GM21390 (cell line): Measurements from ENCODE around the gene SHANK1.
"Not testable (repeated sequence)": the region's sequence is repeated elsewhere in the genome, so short reads cannot be mapped to it uniquely, and the experiment has no call there.

Experiments
- ATAC-seq: cut with Tn5 transposase; IDR thresholded peaks from one replicate; pipeline ENCODE4 v1.9.1; 2021; ENCODE audit not compliant: unreplicated experiment

Gene SHANK1

GRCh38 chr19:50639121-50640112 lies 80.2 kb downstream of the SHANK1 start, which contains the start of gene SYT3:
Gene SYT3, minus strand, starts transcription at chr19:50639881. Its CDS starts 2,470 bp downstream, at chr19:50637411.
- no peak for ATAC-seq

- no peak for ATAC-seq
Observed at GRCh38 chr19:50638600-50638999, 81.0 kb downstream of the SHANK1 start.

DNA sequence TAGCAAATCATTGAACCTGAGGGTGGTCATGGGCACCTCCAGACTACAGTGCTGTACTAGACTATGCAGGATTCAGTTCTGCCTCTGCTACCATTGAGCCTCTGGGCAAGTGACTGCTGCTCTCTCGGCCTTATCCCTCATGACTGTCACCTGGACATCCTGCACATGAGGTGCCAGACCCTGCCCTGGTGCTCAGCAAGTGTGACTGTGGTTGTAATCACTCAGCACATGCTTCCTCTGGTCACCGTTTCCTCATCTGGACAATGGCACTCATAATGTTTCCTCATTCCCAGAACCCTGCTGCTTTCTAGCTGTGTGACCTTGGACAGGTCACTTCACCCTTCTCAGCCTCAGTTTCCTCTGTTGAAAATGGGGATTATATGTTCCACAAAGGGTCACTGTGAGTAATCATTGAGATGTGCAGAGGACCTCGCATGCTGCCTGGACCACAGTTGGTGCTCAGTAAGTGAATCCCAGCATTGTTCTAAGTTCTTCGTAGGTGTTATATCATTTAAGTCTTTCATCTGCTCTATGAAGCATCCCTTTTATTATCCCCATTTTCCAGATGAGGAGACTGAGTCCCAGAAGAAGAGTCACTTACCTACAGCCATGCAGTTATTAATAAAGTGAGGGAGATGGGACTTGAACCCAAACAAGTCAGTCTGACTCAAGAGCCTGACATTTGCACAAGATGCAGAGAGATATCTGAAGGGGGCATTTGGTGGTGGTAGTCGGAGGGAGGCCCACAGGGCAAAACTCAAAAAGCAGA lies 83.1 kb downstream of the SHANK1 start:
- no peak for ATAC-seq

DNA sequence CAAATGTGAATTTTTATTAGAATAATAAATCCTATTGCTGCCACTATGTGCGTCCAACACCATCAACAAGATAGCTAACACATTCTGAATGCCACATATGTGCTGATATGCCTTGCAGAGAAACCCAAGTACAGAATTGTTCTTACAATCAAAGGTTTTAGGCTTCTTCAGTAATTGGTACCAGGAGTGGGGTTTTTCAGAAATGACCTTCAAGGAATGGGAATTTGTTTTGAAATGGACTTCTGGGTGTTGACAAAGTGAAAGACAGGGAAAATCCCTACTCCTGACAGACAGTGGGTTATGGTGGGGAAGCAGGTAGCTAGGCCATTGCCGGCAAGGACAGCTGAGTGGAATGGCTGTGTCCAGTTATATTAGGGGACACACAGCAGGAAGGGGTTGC lies 85.6 kb downstream of the SHANK1 start:
- ATAC-seq = no peak

DNA sequence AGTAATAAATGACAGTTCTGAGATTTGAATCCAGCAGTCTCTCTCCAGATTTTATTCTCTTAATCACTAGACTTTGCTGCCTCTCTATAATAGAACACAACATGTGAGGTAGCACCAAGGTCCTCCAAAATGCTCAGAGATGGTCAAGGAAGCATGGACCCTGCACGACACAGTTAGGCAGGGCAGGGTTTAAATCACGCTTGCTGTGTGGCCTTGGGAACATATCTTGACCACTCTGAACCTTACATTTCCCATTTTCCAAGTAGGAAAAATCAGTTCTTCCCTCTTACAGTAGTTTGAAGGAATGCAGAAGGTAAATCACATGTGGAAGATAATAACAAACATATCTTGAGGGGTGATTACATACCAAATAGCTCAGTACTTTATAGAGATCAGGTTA lies 86.2 kb downstream of the SHANK1 start:
- ATAC-seq = no peak

DNA sequence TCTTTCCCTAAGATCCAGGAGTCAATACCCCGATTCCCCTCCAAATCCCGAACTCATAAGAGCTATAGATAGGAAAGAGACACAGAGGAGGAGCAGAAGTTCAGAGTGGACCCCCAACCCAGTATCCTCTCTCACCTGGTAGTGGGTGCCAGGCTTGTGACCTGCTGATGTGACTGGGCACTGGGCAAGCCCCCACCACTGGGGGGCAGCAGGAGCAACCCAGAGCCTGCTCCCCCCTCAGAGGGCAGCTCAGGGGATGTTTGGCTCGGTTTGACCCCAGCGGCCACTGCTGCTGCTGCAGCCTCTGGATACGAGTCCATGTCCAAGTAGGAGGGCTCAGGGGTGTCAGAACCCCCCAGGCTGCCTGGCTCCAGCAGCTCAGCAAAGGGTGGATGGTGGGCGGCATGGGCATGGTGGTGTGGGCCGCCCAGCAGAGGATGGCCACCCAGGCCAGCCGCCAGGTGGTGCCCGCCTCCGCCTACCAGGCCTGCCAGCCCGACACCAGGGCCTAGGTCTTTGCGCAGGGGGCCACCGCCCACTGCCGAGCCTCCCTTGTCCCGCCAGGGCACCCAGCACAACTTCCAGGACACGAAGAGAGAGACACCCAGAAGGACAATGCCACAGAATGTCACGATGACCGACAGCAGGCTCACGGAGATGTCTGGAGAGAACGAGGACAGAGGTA lies 87.3 kb downstream of the SHANK1 start:
- ATAC-seq = no peak

GRCh38 chr19:50629801-50630200 lies 89.8 kb downstream of the SHANK1 start:
- no peak for ATAC-seq

GRCh38 chr19:50629194-50629593 lies 90.4 kb downstream of the SHANK1 start:
- ATAC-seq = no peak

DNA sequence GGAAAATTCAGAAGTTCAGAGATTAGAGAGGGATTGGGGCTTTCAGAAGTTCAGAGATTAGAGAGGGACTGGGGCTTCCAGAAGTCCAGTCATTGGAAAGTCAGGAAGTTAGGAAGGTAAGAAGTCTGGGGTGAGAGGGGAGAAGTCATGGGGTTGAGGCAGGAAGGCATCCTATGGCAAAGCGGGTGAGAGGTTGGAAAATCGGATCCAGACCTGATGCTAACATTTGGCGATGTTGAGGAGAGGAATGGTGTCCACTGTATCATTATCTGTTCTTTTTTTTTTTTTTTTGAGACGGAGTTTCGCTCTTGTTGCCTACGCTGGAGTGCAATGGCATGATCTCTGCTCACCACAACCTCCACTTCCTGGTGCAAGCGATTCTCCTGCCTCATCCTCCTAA lies 91.1 kb downstream of the SHANK1 start:
- no peak for ATAC-seq

DNA sequence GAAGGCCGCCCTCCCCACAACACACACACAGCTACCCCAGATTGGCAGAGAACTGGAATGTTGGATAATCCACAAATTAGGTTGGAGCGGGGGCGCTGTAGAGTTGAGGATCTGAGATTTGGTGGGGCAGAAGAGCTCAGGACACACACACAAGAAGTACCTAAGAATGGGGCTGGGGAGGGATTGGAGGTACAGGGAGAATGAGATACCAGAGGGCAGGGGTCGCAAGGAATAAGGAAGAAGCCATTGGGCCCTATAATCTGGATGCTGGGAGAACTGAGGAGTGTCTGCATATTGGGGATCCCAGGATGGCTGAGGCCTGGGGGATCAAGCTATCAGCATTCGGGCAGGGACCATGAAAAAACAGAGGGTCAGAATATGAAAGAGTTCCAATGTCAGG lies 91.5 kb downstream of the SHANK1 start:
- no peak for ATAC-seq

GRCh38 chr19:50626795-50627194 lies 92.8 kb downstream of the SHANK1 start:
- no peak for ATAC-seq

GRCh38 chr19:50626011-50626410 lies 93.6 kb downstream of the SHANK1 start:
- no peak for ATAC-seq

DNA sequence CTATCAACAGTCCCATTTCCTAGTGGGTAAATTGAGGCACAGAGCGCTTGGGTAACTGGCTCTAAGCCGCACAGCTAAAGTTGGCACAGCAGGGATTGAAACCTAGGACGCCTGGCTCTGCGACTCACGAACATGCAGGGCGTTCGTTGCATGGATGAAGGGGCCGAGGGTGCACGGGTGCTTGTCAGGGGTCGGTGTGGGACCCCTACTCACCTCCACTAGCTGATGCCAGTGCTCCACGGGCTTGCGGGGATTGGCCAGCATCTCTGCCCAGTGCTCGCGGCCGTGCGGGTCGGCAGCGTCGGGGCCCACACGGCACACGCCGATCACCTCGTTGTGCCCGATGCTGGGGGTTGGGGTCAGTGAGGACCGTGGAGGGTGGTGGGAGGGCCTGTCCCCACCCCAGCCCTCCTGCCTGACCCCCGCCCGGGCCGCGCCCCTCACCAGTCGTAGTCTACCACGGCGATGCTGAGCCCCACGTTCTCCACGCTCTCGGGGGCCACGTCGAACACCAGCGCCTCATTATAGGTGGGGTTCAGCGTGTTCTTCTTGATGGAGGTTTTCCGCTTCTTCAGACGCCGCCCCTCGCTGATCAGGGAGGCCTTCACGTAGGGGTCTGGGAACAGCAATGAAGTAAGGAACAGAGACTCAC lies 94.5 kb downstream of the SHANK1 start:
- ATAC-seq = no peak

- not testable (repeated sequence) for ATAC-seq
Observed at GRCh38 chr19:50620394-50620906, 99.2 kb downstream of the SHANK1 start.

GRCh38 chr19:50619184-50619583 lies 100.4 kb downstream of the SHANK1 start:
- not testable (repeated sequence) for ATAC-seq

DNA sequence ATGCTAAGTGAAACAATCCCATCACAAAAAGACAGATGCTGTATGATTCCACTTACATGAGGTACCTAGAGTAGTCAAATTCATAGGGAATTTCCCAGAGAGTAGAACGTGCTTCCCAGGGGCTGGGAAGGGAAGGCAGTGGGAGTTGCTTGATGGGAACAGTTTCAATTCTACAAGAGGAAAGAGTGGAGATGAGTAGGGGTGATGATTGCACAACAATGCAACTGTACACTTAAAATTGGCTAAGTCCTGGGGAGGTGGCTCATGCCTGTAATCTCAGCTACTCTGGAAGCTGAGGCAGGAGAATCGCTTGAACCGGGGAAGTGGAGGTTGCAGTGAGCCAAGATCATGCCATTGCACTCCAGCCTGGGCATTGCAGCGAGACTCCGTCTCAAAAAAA lies 101.2 kb downstream of the SHANK1 start:
- not testable (repeated sequence) for ATAC-seq

DNA sequence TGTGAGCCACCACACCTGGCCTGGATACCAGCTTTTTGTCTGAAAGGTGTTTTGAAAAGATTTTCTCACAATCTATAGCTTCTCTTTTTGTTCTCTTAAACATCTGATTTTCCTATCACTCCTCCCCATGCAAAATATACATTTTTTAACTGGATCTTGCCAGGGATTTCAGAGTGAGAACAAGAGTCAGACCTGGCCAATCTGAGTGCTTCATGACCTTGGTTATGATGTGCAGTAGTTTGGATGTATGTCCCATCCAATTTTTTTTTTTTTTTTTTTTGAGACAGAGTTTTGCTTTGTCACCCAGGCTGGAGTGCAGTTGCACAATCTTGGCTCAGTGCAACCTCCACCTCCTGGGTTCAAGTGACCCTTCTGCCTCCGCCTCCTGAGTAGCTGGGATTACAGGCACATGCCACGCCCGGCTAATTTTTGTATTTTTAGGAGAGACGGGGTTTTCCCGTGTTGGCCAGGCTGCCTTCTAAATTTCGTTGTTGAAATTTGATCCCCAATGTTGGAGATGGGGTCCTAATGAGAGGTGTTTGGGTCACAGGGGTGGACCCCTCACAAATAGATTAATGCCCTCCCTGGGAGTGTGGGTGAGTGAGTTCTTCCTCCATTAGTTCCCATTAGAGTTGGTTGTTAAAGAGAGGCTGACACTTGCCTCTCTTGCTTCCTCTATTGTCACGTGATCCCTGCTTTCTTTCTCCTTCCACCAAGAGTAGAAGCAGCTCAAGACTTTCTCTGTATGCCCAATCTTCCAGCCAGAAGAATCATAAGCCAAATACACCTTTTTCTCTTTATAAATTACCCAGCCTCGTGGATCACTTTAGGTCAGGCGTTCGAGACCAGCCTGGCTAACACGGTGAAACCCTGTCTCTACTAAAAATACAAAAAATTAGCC lies 106.8 kb downstream of the SHANK1 start:
- ATAC-seq = not testable (repeated sequence)
